Stimulated activated CD8-positive, alpha-beta memory T cell treated with anti-CD3 and anti-CD28 coated beads, Interleukin-12 subunit alpha, Interleukin-12 subunit beta, amount 100 ng/mL, for 24 hours (primary cell): ENCODE results near the gene NOS2.
"Not testable (repeated sequence)": the region's sequence is repeated elsewhere in the genome, so short reads cannot be mapped to it uniquely, and the experiment has no call there.

Experiments used
- DNase-seq: peaks from one replicate; pipeline ENCODE4 v3.0.0-alpha.2; 2020; ENCODE audit errors: extremely low read depth

The NOS2 gene

DNA sequence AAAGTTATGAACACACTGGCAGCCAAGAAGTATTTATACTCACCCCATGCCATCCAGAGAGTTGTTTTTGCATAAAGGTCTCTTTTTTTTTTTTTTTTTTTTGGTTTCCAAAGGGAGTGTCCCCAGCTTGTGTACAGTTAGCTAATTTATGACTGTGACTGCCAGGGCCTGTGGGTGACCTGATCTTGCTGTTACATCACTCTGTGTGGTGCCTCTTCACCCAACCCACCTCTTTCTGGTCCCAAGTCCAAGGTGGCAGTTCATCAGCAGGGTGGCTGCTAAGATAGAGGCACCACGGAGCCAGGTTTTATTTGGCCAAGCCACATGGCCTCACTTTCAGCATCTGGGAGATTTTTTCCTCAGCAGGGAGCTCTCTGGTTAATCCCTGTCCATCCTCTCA, at the start of gene NOS2:
Gene NOS2, minus strand, starts transcription at position 8 of the 400 bp plus-strand sequence. CDS start 1,720 bp downstream, outside the sequence.
- no peak for DNase-seq

DNA sequence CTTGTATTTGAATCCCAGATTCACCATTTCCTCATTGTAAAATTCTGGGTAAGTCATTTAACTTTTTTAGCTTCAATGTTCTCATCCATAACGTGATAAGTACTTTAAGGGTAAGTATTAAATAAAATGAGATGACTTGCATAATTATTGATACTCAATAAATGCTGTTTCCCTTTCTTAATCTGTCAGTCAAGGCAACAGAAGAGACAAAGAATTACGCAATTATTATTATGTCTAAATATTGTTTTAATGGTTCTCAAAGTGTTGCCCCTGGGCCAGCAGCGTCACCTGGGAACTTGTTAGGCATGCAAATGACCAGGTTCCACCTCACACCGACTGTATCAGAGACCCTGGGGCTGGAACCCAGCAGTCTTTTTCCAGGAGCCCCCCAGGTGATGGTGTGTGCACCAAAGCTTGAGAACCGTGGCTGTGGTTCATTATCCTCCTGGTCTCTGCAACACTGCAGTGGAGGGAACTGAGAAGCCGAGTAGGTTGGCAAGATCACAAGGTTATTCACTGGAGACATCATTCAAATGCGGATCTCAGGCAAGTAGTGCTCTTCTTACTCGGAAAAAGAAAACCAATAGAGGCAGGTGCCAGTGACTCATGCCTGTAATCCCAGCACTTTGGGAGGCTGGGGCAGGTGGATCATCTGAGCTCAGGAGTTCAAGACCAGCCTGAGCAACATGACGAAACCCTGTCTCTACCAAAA, 49.3 kb upstream of the NOS2 start:
- DNase-seq = no peak

DNA sequence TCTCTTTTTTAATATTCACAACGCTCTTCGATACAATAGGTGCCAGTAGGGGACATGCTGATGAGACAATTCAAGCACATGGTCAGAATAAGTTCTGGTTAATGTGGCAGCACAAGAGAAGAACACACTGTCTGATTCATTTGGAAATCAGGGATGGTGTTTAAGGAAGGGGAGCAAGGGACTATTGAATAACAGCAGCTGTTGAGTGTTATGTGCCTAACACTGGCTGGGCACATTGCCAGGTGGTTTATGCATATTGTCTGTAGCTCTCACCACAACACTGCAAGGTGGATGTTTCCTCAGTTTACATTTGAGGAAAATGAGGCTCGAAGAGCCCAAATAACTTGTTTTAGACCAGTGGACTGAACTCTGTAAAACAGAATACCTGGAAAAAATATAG, 48.6 kb upstream of the NOS2 start:
- DNase-seq = no peak

DNA sequence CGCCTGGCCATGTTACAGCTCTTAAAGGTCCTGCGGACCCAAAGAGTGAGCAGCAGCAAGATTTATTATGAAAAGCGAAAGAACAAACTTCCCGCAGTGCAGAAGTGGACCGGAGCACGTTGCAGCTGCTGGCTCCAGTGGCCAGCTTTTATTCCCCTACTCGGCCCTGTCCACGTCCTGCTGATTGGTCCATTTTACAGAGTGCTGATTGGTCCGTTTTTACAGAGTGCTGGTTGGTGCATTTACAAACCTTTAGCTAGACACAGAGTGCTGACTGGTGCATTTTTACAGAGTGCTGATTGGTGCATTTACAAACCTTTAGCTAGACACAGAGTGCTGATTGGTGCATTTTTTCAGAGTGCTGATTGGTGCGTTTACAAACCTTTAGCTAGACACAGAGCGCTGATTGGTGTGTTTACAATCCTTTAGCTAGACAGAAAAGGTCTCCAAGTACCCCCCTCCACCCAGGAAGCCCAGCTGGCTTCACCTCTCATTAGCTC, 46.5 kb upstream of the NOS2 start:
- DNase-seq = not testable (repeated sequence)

DNA sequence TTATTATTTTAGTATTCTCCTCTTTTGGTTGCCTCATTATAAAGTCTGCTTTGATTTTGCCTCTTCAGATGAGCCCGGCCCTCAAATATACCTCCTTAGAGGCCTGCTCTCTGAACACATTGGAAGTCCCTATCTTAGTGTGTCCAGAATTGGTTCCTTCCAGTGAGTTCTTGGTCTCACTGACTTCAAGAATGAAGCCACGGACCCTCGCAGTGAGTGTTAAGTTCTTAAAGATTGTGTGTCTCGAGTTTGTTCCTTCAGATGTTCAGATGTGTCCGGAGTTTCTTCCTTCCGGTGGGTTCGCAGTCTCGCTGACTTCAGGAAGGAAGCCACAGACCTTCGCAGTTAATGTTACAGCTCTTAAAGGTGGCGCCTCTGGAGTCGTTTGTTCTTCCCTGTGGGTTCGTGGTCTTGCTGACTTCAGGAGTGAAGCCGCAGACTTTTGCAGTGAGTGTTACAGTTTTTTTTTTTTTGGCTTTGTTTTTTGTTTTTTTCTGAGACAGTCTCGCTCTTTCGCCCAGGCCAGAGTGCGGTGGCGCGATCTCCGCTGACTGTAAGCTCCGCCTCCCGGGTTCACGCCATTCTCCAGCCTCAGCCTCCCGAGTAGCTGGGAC, 45.8 kb upstream of the NOS2 start:
- DNase-seq = no peak

DNA sequence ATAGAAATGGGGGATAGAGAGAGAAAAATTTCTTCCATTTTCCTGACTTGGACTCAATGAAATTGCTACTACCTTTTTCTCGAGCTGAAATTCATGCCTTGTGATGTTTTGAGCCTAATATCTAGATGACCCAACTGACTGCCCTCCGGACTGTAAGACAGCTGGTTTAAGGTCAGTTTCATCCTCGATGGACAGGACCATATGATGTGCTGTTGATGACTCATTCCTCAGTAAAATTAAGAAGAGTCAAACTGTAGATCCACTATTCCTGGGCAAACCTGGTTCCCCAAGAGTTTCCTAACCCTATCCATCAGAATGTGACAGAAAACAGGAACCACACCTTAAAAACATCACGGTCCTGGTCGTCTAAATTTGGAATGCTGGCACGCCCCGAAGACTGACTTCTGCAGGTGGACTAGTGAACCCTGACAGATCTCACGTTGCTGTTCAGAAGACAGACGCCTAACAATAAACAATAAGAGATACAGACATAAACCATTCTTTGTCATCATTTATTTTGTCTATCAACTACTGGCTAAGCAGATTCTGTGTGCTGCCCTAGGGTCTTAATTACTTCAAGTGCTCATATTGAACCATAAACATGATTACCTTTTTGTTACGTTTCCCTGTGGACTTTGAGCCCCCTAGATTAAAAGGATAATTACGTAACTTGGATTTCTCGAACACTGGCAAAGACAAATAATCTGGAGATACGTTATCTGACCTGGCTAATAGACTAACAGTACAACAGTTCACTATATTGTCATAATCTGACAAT, 45.1 kb upstream of the NOS2 start:
- DNase-seq = no peak

DNA sequence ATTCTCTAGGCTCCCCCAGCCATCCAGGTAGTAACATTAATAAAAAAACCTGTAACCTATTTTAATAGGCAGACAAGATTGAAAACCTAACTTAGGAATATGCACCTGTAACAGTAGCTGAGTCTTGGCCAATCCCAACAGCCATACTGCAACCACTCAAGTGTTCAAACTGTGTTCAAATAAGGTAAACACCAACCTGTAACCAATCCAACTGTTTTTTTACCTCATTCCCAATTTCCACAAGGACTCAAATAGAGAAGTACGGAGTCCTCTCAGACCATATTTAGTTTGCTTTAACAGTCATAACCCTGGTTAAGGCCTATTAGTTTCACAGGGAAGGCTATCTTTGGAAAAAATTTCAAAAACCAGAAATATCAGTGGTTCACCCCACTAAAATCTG, 40.4 kb upstream of the NOS2 start:
- DNase-seq = no peak

DNA sequence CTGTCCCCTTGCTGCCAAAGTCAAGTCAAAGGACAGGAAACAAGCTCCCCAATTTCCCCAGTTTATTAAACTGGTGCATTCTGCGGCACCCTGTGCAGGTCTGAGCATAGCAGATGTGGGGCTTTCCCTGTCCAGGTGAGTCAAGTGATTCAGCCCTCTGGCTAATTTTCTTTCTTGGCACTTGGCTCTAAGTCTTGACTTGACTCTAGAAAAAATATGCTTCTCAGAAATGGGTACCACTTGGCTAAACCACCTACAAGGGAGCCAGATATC, 40.0 kb upstream of the NOS2 start:
- DNase-seq = not testable (repeated sequence)

DNA sequence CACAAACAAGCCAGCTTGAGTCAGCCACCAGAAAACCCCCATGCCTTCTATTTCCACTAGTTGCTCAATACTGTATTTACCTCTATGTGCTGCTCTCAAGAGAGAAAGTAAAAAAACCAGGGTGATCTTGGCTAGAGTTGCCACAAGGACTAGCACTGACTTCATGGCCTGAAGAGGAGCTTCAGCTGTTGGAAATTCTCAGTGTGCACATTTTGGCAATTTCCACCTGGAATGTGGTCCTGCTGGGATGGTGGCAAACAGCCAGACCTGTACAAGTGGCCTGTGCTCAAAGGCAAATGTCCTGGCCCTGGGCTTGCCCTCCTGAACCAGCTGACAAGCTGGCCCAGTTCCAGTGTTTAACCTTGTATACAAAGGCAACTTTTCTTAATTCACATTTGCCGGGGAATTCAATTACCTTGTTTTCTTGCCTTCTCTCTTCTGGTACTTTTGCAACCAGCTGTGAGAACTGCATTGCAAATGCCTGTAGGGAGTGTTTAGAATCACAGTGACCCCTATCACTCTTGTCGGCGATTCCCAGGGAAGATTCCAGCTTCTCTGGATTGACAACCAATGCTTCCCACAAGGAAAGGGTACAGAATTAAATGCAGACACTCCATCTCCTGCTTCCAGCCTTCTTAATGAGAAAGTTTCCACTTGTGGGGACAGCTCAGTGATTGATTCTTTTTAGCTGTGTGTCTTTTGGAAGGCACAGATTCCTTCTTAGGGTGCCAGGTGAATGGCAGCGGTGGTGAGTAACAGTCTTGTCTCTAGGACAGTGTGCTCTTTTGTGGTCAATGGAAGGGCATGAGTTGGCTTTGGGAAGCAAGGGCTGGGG, 39.5 kb upstream of the NOS2 start:
- not testable (repeated sequence) for DNase-seq

DNA sequence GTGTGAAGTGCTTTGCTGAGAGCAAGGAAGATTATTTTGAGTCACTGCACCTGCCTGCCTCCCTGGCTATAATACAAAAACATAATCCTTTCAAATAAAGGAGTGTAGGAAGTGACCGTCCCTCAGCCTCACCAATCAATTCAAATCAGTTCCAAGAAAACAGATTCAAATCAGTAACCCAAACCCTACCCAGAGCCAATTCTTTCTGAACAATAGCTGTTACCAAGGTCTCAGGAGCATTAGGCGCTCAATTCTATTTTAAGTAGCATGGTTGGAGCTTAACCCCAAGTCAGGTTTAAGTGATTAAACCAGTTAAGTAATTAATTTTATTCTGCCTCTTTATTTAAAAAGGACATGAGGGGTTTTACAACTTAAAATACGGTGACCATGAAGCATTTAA, 38.3 kb upstream of the NOS2 start:
- not testable (repeated sequence) for DNase-seq

DNA sequence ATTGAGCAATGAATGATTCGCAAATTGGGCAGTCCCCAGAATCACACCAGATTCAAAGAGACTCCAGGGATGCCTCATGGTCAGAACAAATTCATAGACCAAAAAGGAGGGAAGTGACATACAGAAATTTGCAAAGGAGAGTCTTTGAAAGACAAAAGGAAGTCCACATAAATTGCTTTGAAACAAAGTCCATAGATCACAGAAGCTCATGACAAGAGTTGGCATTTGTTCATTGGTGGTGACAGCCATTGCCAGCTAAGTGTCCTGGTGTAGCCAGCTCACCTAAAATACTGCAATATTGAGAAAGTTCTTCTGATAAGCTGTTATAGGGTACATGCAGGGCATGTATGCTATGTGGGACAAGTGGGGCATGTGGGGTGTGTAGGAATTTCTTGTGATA, 37.4 kb upstream of the NOS2 start:
- not testable (repeated sequence) for DNase-seq

DNA sequence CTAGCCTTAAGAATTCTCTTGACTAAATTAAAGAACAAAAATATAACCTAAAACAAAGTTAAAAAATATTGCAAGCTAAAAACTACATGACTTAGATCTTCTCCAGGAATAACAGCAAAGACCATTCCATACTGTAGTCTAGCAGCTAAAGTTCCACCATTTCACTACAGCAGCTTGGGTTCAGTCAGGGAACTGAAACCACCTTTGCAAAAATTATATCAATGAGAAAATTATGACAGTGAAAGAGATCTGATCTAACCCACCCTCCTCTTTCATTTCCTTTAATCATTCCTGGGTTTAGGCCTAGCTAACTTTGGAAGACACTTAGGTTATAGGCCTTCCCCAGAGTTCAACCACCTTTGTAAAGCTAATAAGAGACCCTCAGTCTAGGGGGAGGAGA, 36.3 kb upstream of the NOS2 start:
- no peak for DNase-seq

DNA sequence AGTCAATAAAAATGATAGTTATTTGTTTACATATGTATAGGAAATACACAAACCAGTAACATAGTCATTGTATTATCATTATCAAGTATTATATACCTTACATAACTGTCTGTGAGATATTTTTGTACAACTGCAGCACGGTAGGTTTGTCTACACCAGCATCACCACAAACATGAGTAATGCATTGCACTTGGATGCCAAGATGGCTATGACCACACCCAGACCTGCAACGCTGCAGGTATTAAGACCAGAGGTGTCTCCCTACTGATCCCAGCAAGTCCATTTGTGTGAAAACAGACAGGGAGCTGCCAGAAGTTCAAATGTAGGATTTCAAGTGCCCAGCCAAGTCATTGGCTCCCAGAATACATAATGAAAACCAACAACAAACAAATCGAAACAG, 34.2 kb upstream of the NOS2 start:
- DNase-seq = no peak

DNA sequence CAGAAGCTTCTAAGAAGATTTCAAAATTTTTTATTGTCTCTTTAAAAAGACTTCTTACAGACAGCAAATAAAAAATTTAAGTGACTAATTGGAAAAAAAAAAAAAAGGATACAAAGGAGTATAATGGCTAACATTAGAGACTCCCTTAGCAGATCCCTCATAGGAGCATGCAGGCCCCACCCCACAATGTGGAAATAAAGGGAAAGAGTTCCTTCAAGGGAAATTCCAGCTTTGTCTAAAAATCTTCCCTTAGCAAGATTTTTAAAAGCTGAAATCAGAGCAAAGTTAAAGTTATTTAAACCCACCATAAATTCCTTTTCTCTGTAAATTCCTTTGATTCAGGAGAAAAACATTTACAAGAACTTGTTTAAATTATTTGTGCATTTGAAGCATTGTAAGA, 32.5 kb upstream of the NOS2 start:
- no peak for DNase-seq

DNA sequence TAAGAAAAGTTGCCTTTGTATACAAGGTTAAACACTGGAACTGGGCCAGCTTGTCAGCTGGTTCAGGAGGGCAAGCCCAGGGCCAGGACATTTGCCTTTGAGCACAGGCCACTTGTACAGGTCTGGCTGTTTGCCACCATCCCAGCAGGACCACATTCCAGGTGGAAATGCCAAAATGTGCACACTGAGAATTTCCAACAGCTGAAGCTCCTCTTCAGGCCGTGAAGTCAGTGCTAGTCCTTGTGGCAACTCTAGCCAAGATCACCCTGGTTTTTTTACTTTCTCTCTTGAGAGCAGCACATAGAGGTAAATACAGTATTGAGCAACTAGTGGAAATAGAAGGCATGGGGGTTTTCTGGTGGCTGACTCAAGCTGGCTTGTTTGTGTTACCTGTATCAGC, 29.6 kb upstream of the NOS2 start:
- DNase-seq = not testable (repeated sequence)

DNA sequence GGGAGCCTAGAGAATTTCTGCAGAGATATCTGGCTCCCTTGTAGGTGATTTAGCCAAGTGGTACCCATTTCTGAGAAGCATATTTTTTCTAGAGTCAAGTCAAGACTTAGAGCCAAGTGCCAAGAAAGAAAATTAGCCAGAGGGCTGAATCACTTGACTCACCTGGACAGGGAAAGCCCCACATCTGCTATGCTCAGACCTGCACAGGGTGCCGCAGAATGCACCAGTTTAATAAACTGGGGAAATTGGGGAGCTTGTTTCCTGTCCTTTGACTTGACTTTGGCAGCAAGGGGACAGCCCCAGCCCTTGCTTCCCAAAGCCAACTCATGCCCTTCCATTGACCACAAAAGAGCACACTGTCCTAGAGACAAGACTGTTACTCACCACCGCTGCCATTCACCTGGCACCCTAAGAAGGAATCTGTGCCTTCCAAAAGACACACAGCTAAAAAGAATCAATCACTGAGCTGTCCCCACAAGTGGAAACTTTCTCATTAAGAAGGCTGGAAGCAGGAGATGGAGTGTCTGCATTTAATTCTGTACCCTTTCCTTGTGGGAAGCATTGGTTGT, 28.9 kb upstream of the NOS2 start:
- DNase-seq = not testable (repeated sequence)

DNA sequence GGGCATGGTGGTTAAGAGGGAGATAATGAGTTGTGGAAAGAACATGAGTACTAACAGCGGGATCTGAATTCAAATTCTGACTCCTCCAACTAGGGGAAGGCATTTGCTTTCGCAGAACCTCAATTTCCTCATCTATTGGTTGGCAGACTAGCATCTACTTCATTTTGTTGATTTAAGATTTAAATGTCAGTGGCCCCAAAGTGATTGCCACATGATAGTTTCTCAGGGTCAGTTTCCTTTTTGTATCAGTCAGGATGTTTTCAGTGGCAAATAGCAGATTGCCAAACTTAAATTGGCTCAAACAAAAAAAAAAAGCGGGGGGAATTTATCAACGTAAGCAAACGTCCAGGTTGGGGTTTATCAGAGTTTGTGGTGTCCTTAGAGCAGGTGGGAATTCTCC, 25.1 kb upstream of the NOS2 start:
- DNase-seq = no peak

DNA sequence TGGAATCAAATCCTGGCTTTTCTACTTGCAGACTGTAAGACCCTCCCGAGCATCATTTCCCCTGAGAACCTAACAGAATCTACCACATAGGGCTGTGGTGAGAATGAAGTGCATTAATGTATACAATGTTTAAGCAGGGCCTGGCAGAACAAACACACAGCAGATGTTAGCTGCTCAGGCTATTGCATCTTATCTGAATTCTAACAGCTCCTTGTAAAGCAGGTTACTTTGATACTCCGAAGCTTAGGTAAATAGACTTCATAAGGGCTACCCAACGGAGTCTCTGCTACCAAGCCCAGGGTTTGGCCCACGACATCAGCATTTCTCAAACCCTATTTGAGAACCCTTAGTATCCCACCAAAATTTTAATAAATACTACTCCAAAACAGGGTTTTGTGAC, 24.4 kb upstream of the NOS2 start:
- DNase-seq = no peak

DNA sequence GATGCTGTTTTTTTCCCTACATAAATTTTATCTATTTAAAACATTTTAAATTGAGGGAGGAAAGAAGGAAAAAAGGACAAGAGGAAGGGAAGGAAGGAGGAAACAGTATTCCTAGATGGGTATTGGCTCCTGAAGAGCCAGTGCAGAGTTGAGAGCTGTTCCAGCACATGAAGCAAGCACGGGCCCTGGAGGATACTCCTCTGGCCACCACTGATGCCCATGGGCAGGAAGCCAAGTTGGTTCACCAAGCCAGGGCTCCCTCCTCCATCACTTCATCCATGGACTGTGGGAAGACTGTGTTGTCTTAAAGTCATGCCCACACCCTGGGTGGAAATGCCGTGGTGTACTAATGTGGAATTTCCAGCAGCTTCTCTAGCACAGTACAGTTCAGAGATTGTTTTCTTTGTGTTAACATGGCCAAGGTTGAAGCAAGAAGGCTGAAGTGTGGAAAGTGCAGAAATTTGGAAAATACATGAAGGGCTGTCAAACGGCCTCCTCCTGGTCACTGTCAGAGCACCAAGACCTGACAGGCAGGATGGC, 23.9 kb upstream of the NOS2 start:
- no peak for DNase-seq

DNA sequence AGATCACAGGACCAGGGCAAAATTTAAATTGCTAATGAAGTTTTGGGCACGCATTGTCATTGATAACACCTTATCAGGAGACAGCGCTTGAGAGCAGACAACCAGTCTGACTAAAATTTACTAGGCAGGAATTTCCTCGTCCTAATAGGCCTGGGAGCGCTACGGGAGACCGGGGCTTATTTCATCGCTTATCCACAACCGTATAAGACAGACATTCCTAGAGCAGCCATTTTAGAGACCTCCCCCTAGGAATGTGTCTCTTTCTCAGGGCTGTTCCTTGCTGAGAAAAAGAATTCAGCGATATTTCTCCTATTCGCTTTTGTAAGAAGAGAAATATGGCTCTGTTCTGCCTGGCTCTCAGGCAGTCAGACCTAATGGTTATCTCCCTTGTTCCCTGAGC, 21.8 kb upstream of the NOS2 start:
- not testable (repeated sequence) for DNase-seq

DNA sequence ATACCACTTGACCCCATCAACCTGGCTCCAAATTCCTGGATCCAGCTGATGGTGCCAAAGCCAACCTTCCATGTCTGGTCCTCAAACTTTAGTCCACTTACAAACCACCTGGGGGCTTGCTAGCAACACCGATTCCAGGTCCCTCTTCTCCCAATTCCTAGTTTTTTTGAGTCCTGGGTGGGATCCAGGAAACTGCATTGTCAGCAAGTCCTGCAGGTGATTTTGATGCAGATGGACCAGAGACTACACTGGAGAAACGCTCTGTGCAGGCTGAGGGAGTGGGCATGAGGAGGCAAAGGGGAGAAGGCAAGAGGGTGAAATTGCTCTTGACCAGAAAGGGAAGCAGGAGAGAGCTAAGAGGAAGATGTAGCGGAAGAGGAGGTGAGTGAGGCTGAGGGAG, 21.0 kb upstream of the NOS2 start:
- no peak for DNase-seq
